Measurements from ENCODE around the gene CHURC1.

DNA sequence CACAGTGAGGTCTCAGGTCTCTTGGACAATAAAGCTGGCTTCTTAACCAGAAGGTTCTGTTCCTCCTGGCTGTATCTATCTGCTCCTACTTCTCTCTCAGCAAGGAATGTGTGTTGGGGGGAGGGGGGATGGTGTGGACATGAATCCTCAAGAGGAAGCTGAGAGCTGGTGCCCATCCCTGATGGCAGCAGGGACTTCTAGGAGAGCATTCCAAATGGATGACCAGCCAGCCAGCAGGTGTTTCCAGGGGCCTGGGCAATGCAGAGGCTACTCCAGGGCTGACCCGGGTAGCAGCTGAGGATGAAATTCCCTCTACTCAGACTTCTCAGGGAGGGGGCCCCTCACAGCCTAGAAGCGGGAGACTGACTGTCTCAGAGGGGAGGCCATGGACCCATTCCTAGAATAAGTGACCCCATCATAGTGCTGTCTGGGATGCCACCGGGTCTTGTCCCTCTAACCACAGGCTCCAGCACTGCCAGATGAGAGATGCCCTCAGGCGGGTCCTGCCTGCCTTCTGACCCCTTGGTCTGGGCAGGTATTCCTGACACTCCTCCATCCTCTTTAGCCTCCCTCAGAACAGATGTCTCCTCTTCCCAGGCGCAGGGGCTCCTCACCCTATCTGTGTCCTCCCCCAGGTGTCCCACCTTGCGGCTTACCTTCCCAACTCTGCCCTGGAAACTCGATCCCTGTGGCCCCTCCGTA, 56.7 kb downstream of the CHURC1 start:
- TF ChIP-seq, protein P1, sequence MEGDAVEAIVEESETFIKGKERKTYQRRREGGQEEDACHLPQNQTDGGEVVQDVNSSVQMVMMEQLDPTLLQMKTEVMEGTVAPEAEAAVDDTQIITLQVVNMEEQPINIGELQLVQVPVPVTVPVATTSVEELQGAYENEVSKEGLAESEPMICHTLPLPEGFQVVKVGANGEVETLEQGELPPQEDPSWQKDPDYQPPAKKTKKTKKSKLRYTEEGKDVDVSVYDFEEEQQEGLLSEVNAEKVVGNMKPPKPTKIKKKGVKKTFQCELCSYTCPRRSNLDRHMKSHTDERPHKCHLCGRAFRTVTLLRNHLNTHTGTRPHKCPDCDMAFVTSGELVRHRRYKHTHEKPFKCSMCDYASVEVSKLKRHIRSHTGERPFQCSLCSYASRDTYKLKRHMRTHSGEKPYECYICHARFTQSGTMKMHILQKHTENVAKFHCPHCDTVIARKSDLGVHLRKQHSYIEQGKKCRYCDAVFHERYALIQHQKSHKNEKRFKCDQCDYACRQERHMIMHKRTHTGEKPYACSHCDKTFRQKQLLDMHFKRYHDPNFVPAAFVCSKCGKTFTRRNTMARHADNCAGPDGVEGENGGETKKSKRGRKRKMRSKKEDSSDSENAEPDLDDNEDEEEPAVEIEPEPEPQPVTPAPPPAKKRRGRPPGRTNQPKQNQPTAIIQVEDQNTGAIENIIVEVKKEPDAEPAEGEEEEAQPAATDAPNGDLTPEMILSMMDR (IDR thresholded peaks at IDR 0.05; ENCODE audit: control extremely low read depth in 1 of 3, insufficient read depth in 1 of 3, low read depth in 1 of 3, low read length in 3 of 3), result no peak
- TF ChIP-seq USF2 (IDR thresholded peaks at IDR 0.05; ENCODE audit: low read length) (no peak), SP1 (IDR thresholded peaks at IDR 0.05; ENCODE audit: low read depth, low read length) (no peak), POLR2A (IDR thresholded peaks at IDR 0.05; ENCODE audit: control extremely low read depth in 1 of 2, low read depth in 2 of 2, low read length in 2 of 2) (no peak), SRF (IDR thresholded peaks at IDR 0.05; ENCODE audit: low read depth, low read length) (no peak), YY1 (IDR thresholded peaks at IDR 0.05; ENCODE audit: low read depth, low read length) (no peak), RFX5 (IDR thresholded peaks at IDR 0.05; ENCODE audit: borderline replicate concordance, low read depth, low read length) (no peak), TAF1 (IDR thresholded peaks at IDR 0.05; ENCODE audit: low read depth, low read length) (no peak), EP300 (IDR thresholded peaks at IDR 0.05; ENCODE audit: borderline replicate concordance in 1 of 2, low read depth in 2 of 2, low read length in 2 of 2) (no peak), GABPA (IDR thresholded peaks at IDR 0.05; ENCODE audit: borderline replicate concordance, insufficient read depth, low read length) (no peak), ZNF274 (IDR thresholded peaks at IDR 0.05; ENCODE audit: borderline replicate concordance, extremely low read depth, low read length) (no peak), BRCA1 (IDR thresholded peaks at IDR 0.05; ENCODE audit: low read depth, low read length) (no peak), POLR2AphosphoS5 (IDR thresholded peaks at IDR 0.05; ENCODE audit: low read depth, low read length) (no peak)
